Activated T-cell treated with anti-CD3 and anti-CD28 coated beads for 1 hour (primary cell): Measurements from ENCODE around the gene SALL3.
"Not testable (repeated sequence)": the region's sequence is repeated elsewhere in the genome, so short reads cannot be mapped to it uniquely, and the experiment has no call there.

Source experiments
- DNase-seq: peaks from one replicate; pipeline ENCODE4 v3.0.0-alpha.2; 2020; ENCODE audit warnings: low read depth

The SALL3 gene

GRCh38 chr18:78979730-78980278, at the start of gene SALL3:
TSS of gene SALL3 (plus strand) at chr18:78979818. CDS start at chr18:78980275, 457 bp downstream.
- no peak for DNase-seq

DNA sequence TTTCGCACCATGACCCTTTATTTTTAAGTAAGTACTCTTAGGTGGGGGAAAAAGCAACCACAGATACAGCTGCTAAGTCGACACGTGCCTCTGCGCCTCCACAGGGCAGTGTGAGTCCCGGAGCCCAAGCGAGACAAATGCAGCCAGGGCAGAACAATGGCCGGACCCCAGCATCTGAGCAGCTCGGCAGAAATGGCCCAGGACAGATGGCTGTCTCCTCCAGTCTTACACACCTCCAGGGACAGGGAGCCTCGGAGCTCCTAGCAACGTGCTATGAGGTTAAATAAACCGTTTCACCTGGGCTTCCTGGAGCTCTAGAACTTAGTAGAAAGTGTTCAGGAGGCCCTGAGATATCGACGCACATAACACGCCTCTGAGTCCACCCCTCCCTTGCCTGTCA, 47.3 kb upstream of the SALL3 start:
- DNase-seq: no peak

DNA sequence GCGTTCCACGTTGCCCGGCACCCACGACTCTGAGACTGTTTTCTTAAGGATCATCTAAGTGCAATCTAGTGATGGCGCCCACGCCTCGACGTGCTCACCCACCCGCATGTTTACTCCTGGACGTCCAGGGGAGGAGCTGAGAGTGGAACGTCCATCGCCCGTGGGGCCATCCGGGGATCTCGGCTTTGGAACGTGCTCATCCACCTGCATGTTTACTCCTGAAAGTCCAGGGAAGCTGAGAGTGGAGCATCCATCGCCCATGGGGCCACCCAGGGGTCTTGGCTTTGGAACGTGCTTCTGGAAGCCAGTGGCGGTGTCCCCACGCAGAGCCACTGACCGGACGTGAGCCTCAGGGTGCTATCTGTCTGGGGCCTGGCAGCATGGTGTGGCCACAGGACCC, 45.6 kb upstream of the SALL3 start:
- DNase-seq: no peak

- no peak for DNase-seq
These were observed 44.9 kb upstream of the SALL3 start for GRCh38 chr18:78934551-78935225.

DNA sequence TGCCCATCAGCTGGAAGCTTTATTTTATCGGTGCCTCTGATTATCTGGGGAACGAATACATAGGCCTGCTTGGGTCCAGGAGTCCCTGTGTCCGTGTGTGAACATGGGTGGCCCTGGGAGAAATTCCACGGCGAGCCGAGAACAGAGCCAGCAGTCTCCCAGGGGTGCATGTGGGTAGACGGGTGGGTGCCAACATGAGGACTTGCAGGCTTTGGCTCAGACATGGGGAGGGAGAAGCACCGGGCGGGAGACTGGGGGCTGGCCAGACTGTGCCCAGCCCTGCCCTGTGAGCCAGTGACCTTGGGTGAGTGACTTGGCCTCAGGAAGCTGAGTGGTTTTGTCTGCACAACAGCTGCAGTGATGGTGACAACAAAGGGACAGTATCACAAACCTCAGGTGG, 44.2 kb upstream of the SALL3 start:
- DNase-seq: no peak

DNA sequence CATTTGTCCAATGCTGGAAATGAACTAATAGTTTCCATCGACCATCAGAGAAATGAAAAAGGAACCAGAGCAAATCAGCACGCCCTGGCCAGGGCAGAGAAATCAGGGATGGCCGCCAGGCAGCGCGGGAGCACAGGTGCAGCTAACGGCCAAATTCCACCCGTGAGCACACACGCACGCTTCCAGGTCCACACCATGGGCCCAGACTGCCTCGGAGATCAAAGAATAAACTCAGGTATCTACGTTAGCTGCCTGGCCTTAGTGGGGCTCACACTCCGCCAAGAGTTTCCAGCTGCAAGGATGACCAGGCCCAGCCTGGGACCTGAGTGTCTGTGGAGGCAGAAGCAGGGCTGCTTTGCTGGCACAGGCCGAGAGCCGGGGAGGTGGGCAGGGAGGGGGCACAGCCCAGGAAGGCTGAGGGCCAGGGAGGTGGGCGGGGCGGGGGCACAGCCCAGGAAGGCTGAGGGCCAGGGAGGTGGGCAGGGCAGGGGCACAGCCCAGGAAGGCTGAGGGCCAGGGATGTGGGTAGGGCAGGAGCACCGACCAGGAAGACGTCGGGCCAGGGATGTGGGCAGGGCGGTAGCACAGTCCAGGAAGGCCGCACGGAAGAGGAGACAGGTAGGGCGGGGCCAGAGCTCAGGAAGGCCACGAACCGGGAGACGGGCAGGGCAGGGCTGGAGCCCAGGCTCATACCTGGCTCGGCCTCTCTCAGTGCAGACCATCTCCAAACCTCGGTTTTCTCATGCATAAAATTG, 43.2 kb upstream of the SALL3 start:
- DNase-seq: no peak

- DNase-seq: no peak
These were observed 42.5 kb upstream of the SALL3 start for GRCh38 chr18:78937166-78937565.

GRCh38 chr18:78939105-78939504, 40.5 kb upstream of the SALL3 start:
- no peak for DNase-seq

- DNase-seq: no peak
These were observed 39.7 kb upstream of the SALL3 start for GRCh38 chr18:78939734-78940494.

GRCh38 chr18:78942236-78942635, 37.4 kb upstream of the SALL3 start:
- DNase-seq: not testable (repeated sequence)

- DNase-seq: no peak
These were observed 34.0 kb upstream of the SALL3 start for GRCh38 chr18:78945628-78946027.

GRCh38 chr18:78947291-78947690, 32.3 kb upstream of the SALL3 start:
- DNase-seq: no peak

GRCh38 chr18:78948221-78948620, 31.4 kb upstream of the SALL3 start:
- DNase-seq: no peak

GRCh38 chr18:78948707-78949106, 30.9 kb upstream of the SALL3 start:
- DNase-seq: no peak

DNA sequence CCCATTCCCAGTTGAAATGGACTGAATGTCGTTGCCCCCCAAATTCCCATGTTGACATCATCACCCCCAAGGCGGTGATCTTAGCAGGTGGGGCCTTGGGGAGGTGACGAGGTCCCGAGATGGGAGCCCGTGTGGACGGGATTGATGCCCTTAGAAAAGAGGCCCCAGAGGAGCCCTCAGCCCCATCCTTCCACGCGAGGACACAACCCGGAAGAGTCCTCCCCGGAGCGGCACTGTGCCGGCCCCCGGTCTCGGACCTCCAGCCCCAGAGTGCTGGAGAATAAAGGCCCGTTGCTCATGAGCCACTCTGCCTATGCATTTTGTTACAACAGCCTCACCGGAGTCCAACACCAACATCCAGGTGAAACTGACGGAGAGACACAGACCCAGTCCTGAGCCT, 30.4 kb upstream of the SALL3 start:
- no peak for DNase-seq

DNA sequence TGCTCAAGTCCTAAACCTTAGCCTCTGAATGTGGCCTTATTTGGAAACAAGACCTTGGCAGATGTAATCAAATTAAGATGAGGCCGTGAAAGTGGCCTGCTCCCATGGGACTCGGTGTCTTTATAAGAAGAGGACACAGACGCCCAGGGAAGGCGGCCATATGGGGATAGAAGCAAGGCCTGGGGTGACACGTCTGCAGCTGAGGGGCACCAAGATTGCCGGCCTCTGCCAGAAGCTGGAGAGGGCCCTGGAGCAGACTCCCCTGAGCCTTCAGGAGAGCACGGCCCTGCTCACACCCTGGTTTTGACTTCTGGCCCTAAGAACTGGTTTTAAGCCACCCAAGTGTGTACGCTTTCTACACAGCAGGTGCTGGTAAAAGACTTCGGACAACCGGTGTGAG, 29.2 kb upstream of the SALL3 start:
- no peak for DNase-seq

- DNase-seq: no peak
These were observed 26.1 kb upstream of the SALL3 start for GRCh38 chr18:78953566-78953965.

DNA sequence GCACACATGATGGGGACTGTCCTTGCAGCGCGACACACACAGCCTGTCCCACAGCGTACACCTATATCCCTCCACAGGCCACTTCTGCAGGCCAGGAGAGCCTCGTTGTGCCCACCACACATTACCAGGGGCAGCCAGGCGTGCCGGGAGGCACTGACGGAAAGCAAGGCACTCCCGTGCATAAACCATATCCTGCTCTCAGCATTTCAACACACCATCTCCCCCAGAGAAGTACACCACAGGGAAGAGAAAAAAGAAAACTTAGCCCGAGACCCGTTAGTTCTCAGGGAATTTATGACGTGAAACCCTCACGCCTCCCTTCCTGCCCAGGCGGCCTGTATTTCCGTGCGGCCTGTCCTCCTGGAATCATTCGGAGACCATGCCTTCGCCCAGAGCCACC, 24.6 kb upstream of the SALL3 start:
- DNase-seq: no peak

DNA sequence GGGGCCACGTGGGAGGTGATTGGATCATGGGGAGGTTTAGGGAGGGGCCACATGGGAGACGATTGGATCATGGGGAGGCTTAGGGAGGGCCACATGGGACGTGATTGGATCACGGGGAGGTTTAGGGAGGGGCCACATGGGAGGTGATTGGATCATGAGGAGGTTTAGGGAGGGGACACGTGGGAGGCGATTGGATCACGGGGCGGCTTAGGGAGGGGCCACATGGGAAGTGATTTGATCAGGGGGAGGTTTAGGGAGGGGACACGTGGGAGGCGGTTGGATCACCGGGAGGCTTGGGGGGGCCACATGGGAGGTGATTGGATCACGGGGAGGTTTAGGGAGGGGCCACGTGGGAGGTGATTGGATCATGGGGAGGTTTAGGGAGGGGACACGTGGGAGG, 22.5 kb upstream of the SALL3 start:
- no peak for DNase-seq

DNA sequence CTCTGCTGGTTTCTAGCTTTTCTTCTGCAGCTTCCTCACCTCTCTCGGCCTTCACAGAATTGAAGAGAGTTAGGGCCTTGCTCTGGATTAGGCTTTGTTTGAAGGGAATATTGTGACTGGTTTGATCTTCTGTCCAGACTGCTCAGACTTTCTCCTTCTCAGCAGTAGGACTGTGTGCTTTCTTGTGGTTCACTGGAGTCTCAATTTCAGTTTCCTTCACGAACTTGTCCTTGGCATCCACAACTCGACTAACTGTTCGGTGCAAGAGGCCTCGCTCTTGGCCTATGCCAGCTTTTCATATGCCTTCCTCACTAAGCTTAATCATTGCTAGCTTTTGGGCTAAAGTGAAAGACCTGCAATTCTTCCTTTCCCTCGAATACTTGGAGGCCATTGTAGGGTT, 18.9 kb upstream of the SALL3 start:
- no peak for DNase-seq

GRCh38 chr18:78962098-78962497, 17.5 kb upstream of the SALL3 start:
- no peak for DNase-seq

DNA sequence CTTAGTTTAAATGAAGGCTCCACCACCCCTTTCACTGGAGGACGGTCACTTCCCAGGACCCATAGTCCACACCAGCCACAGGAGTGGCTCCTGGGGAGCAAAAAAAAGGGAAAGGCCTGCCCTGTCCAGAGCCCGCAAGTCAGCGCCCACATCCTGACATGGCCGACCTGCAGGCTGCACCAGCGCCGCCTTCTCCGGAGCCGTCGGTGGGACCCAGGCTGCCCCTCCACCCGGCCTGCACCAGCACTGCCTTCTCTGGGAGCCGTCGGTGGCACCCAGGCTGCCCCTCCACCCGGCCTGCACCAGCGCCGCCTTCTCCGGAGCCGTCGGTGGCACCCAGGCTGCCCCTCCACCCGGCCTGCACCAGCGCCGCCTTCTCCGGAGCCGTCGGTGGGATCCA, 14.9 kb upstream of the SALL3 start:
- DNase-seq: not testable (repeated sequence)

- DNase-seq: no peak
These were observed 14.4 kb upstream of the SALL3 start for GRCh38 chr18:78965260-78965659.
